H9 (cell line): ENCODE results near the gene SLC38A9. TPM values are rescaled to one million over a fixed set of nuclear protein-coding genes. Genes with fewer than 3 reads are reported as not detected.

Experiments used
- DNase-seq: peaks from one replicate; pipeline ENCODE4 v3.0.0-alpha.2; 2017
- H2AFZ ChIP-seq: one replicate; pipeline ENCODE4 v1.6.1; 2013; ENCODE audit warnings: mild to moderate bottlenecking, low read length, control low read depth, moderate library complexity
- H2AK5ac ChIP-seq: 2 replicates; pipeline ENCODE4 v1.6.1; 2013; ENCODE audit warnings: low read length, control low read depth, mixed read lengths; ENCODE audit not compliant: insufficient read length
- H2BK120ac ChIP-seq: one replicate; pipeline ENCODE4 v1.6.1; 2013; ENCODE audit warnings: low read depth, mild to moderate bottlenecking, low read length, control low read depth, inconsistent platforms; ENCODE audit not compliant: poor library complexity, severe bottlenecking
- H2BK12ac ChIP-seq: 2 replicates; pipeline ENCODE4 v1.6.1; 2013; ENCODE audit warnings: low read length, control low read depth, mixed read lengths, low read depth; ENCODE audit not compliant: insufficient read length
- H2BK15ac ChIP-seq: 2 replicates; pipeline ENCODE4 v1.6.1; 2013; ENCODE audit warnings: low read depth, low read length, control low read depth
- H2BK20ac ChIP-seq: one replicate; pipeline ENCODE4 v1.6.1; 2013; ENCODE audit warnings: low read depth, mild to moderate bottlenecking, low read length, control low read depth, inconsistent platforms; ENCODE audit not compliant: poor library complexity, severe bottlenecking
- H2BK5ac ChIP-seq: 2 replicates; pipeline ENCODE4 v1.6.1; 2013; ENCODE audit warnings: low read length, control low read depth, mixed read lengths; ENCODE audit not compliant: insufficient read length
- H3K14ac ChIP-seq: 2 replicates; pipeline ENCODE4 v1.6.1; 2013; ENCODE audit warnings: low read length, control low read depth; ENCODE audit not compliant: insufficient read depth
- H3K18ac ChIP-seq: 2 replicates; pipeline ENCODE4 v1.6.1; 2013; ENCODE audit warnings: low read depth, mild to moderate bottlenecking, mixed read lengths, low read length, control low read depth; ENCODE audit not compliant: insufficient read length
- H3K23ac ChIP-seq: 2 replicates; pipeline ENCODE4 v1.6.1; 2013; ENCODE audit warnings: low read length, control low read depth, mixed read lengths, low read depth; ENCODE audit not compliant: insufficient read length
- H3K23me2 ChIP-seq: 2 replicates; pipeline ENCODE4 v1.6.1; 2013; ENCODE audit warnings: low read depth, mild to moderate bottlenecking, mixed read lengths, low read length, control low read depth; ENCODE audit not compliant: insufficient read length, poor library complexity, severe bottlenecking
- H3K27ac ChIP-seq: 2 replicates; pipeline ENCODE4 v1.5.1; 2013; ENCODE audit warnings: low read length, control low read depth, mixed read lengths, low read depth; ENCODE audit not compliant: insufficient read length
- H3K27me3 ChIP-seq: 2 replicates; pipeline ENCODE4 v1.6.1; 2013; ENCODE audit warnings: low read length, control low read depth, inconsistent platforms; ENCODE audit not compliant: insufficient read depth
- H3K4ac ChIP-seq: 2 replicates; pipeline ENCODE4 v1.6.1; 2013; ENCODE audit warnings: low read depth, mild to moderate bottlenecking, control low read depth, inconsistent platforms, low read length, moderate library complexity
- H3K4me1 ChIP-seq: 2 replicates; pipeline ENCODE4 v1.6.1; 2013; ENCODE audit warnings: low read length, control low read depth, inconsistent platforms; ENCODE audit not compliant: insufficient read depth
- H3K4me2 ChIP-seq: 2 replicates; pipeline ENCODE4 v1.6.1; 2013; ENCODE audit warnings: low read length, control low read depth, mixed read lengths; ENCODE audit not compliant: insufficient read length, insufficient read depth
- H3K56ac ChIP-seq: 2 replicates; pipeline ENCODE4 v1.6.1; 2013; ENCODE audit warnings: low read depth, mild to moderate bottlenecking, mixed read lengths, low read length, control low read depth; ENCODE audit not compliant: insufficient read length
- H3K79me1 ChIP-seq: 2 replicates; pipeline ENCODE4 v1.6.1; 2013; ENCODE audit warnings: low read depth, mild to moderate bottlenecking, moderate library complexity, low read length, control low read depth, inconsistent platforms; ENCODE audit not compliant: insufficient read depth, poor library complexity, severe bottlenecking
- H3K79me2 ChIP-seq: 2 replicates; pipeline ENCODE4 v1.6.1; 2013; ENCODE audit warnings: low read length, control low read depth, inconsistent platforms; ENCODE audit not compliant: insufficient read depth
- H3K9ac ChIP-seq: 2 replicates; pipeline ENCODE4 v1.6.1; 2013; ENCODE audit warnings: low read length, control low read depth, mixed read lengths; ENCODE audit not compliant: insufficient read length; ENCODE audit errors: extremely low read depth
- H3K9me3 ChIP-seq: one replicate; pipeline ENCODE4 v1.6.1; 2013; ENCODE audit warnings: low read depth, low read length, inconsistent platforms; ENCODE audit not compliant: control insufficient read depth
- H3T11ph ChIP-seq: one replicate; pipeline ENCODE4 v1.6.1; 2013; ENCODE audit warnings: mild to moderate bottlenecking, low read length, control low read depth, inconsistent platforms
- H4K20me1 ChIP-seq: one replicate; pipeline ENCODE4 v1.6.1; 2013; ENCODE audit not compliant: control insufficient read depth, insufficient read length, insufficient read depth
- H4K5ac ChIP-seq: 2 replicates; pipeline ENCODE4 v1.6.1; 2013; ENCODE audit warnings: low read depth, mild to moderate bottlenecking, mixed read lengths, low read length, control low read depth; ENCODE audit not compliant: insufficient read length
- H4K8ac ChIP-seq: replicated peaks from 2 replicates; pipeline ENCODE4 v1.6.1; 2013; ENCODE audit warnings: low read length, control low read depth, mixed read lengths, low read depth; ENCODE audit not compliant: insufficient read length
- H4K91ac ChIP-seq: 2 replicates; pipeline ENCODE4 v1.6.1; 2013; ENCODE audit warnings: low read depth, mild to moderate bottlenecking, moderate library complexity, mixed read lengths, low read length, control low read depth; ENCODE audit not compliant: insufficient read length
- H3K27ac Mint-ChIP-seq, 3 experiments: 2 replicates in 2 of 3; 3 replicates in 1 of 3; pipeline ENCODE4 v1.8.0; 2020 to 2021; ENCODE audit warnings: mixed read lengths in 3 of 3, mild to moderate bottlenecking in 1 of 3, moderate library complexity in 1 of 3
- H3K27me3 Mint-ChIP-seq: 2 replicates; pipeline ENCODE4 v1.8.0; 2021; ENCODE audit warnings: low read depth, mild to moderate bottlenecking, moderate library complexity, mixed read lengths
- H3K36me3 Mint-ChIP-seq, 3 experiments: 2 replicates in 2 of 3; 3 replicates in 1 of 3; pipeline ENCODE4 v1.8.0; 2020 to 2021; ENCODE audit warnings: low read depth in 3 of 3, mixed read lengths in 3 of 3; ENCODE audit not compliant: insufficient read depth in 1 of 3
- H3K4me1 Mint-ChIP-seq, 2 experiments: 2 replicates each; pipeline ENCODE4 v1.8.0; 2020; ENCODE audit warnings: mixed read lengths in 2 of 2
- H3K4me3 Mint-ChIP-seq, 2 experiments: 2 replicates in 1 of 2; 3 replicates in 1 of 2; pipeline ENCODE4 v1.8.0; 2020 to 2021; ENCODE audit warnings: mild to moderate bottlenecking in 2 of 2, mixed read lengths in 2 of 2, moderate library complexity in 1 of 2
- H3K9me3 Mint-ChIP-seq, 2 experiments: 2 replicates in 1 of 2; 3 replicates in 1 of 2; pipeline ENCODE4 v1.8.0; 2020; ENCODE audit warnings: mild to moderate bottlenecking in 2 of 2, mixed read lengths in 2 of 2, moderate library complexity in 1 of 2
- CTCF ChIP-seq: fragments of 200-600 bp; sonication (generic); conservative IDR thresholded peaks from 3 replicates; pipeline ENCODE4 v1.8.0; 2021; ENCODE audit warnings: antibody characterized with exemption, mild to moderate bottlenecking
- WGBS: extraction: QIAGEN DNeasy Blood & Tissue Kit; methylation state at CpG from one replicate; pipeline ENCODE4 v1.1.7; 2013; ENCODE audit warnings: missing lambda C conversion rate, low lambda C conversion rate, mixed read lengths; ENCODE audit not compliant: insufficient read length; ENCODE audit errors: extremely low coverage; 5-methylcytosine and 5-hydroxymethylcytosine counted together
- total RNA-seq: library from RNA; stranded (reverse); gene quantifications from 2 replicates; pipeline ENCODE4 v1.2.1, GENCODE V29; 2021

Gene SLC38A9
- total RNA-seq, 1 experiment from 2014 or later, result 48.5 TPM

GRCh38 chr5:55638455-55638854 is 73.7 kb downstream of the SLC38A9 start:
- H3K27ac Mint-ChIP-seq, result peak overlapping the region in 1 of 3 experiments; percentile 6; a peak in 2 of 7 replicates
- no peak overlapping the region for H3K23ac ChIP-seq
- no CpG with 5 or more reads among the region's 4 CpGs for WGBS
- H3K4ac ChIP-seq, result no peak overlapping the region
- H3K56ac ChIP-seq, result no peak overlapping the region
- H4K20me1 ChIP-seq, result no peaks in the 10 kb centered on the region
- H3K27me3 Mint-ChIP-seq, result no peaks in the 10 kb centered on the region
- no peak overlapping the region for H2AK5ac ChIP-seq
- no peak overlapping the region for H3T11ph ChIP-seq
- no peaks in the 10 kb centered on the region for H3K79me2 ChIP-seq
- H3K4me2 ChIP-seq, result no peak overlapping the region
- no peak overlapping the region for H2BK12ac ChIP-seq
- no peak overlapping the region for H4K91ac ChIP-seq
- H3K4me1 Mint-ChIP-seq, result peaks cover 34 to 41% of the 10 kb centered on the region in 2 experiments
- H3K4me1 ChIP-seq, result peaks cover 3% of the 10 kb centered on the region; the same call in 1 of the 2 replicates
- no peak overlapping the region for H2BK20ac ChIP-seq
- H3K23me2 ChIP-seq, result no peaks in the 10 kb centered on the region
- H3K4me3 Mint-ChIP-seq, result no peak overlapping the region
- H3K36me3 Mint-ChIP-seq, result peaks cover 3 to 9% (median 9%) of the 10 kb centered on the region in 3 experiments; a peak in 5 of 7 replicates
- H2BK15ac ChIP-seq, result no peak overlapping the region
- no peak for TF ChIP-seq CTCF
- H3K27me3 ChIP-seq, result no peaks in the 10 kb centered on the region
- no peaks in the 10 kb centered on the region for H3K9me3 Mint-ChIP-seq
- H3K27ac ChIP-seq, result no peak overlapping the region
- no peak overlapping the region for H3K18ac ChIP-seq
- no peak overlapping the region for H3K14ac ChIP-seq
- no peaks in the 10 kb centered on the region for H3K79me1 ChIP-seq
- H3K9ac ChIP-seq, result no peak overlapping the region
- H3K9me3 ChIP-seq, result no peaks in the 10 kb centered on the region
- H2BK120ac ChIP-seq, result no peak overlapping the region
- H2BK5ac ChIP-seq, result no peak overlapping the region
- H2AFZ ChIP-seq, result no peak overlapping the region
- DNase-seq, result no peak
- no peak overlapping the region for H4K5ac ChIP-seq
- no peak overlapping the region for H4K8ac ChIP-seq
